B cell (primary cell): ENCODE results near the gene FAM227B. TPM values are rescaled to one million over a fixed set of nuclear protein-coding genes. Genes with fewer than 3 reads are reported as not detected.

Experiments used
- ATAC-seq: fragments of 200-7000 bp; cut with Tn5 transposase; one replicate; pipeline ENCODE4 v1.10.0; 2021; ENCODE audit warnings: low read depth, mild to moderate bottlenecking, moderate number of reproducible peaks, moderate library complexity
- CTCF ChIA-PET: fragments of 350-600 bp; sonication (Branson Sonifier 250); formaldehyde crosslinking; loops from one replicate; lab custom pipeline; 2021; ENCODE audit warnings: antibody characterized with exemption, inconsistent platforms; lab: Charles Lee
- POLR2A ChIA-PET: fragments of 350-600 bp; sonication (Branson Sonifier 250); formaldehyde crosslinking; loops from one replicate; lab custom pipeline; 2021; ENCODE audit warnings: antibody characterized with exemption; lab: Charles Lee
- DNase-seq: peaks from one replicate; pipeline ENCODE4 v3.0.0; 2013
- H2AFZ ChIP-seq: 2 replicates; pipeline ENCODE4 v1.6.1; 2012; ENCODE audit warnings: mild to moderate bottlenecking, low read depth, low read length; ENCODE audit not compliant: insufficient read depth, poor library complexity, severe bottlenecking
- H3K27ac ChIP-seq, 2 donors: 1 replicate in 1 of 2; 2 replicates in 1 of 2; pipeline ENCODE4 v1.5.1; 2012 to 2013; ENCODE audit warnings: low read length in 2 of 2, mild to moderate bottlenecking in 2 of 2, moderate library complexity in 1 of 2
- H3K27me3 ChIP-seq, 4 experiments: fragments of 200-600 bp in 1 of 4; sonication (generic) in 1 of 4; replicated peaks in 1 of 4; 1 replicate in 2 of 4; 2 replicates in 2 of 4; pipeline versions ENCODE4 v1.6.1 to v1.7.0; 2013 to 2016; ENCODE audit warnings: low read length in 3 of 4, mild to moderate bottlenecking in 2 of 4, mixed read lengths in 1 of 4, moderate library complexity in 1 of 4; ENCODE audit not compliant: insufficient read depth in 4 of 4, control insufficient read depth in 3 of 4; ENCODE audit errors: control extremely low read depth in 1 of 4
- H3K36me3 ChIP-seq, 2 experiments: replicated peaks in 1 of 2; 1 replicate in 1 of 2; 2 replicates in 1 of 2; pipeline versions ENCODE4 v1.6.1 to v1.7.1; 2013; ENCODE audit warnings: low read length in 1 of 2; ENCODE audit not compliant: insufficient read depth in 2 of 2, control insufficient read depth in 1 of 2; ENCODE audit errors: control extremely low read depth in 1 of 2, extremely low read depth in 1 of 2
- H3K4me1 ChIP-seq, 2 donors: fragments of 200-600 bp in 1 of 2; sonication (generic) in 1 of 2; 1 replicate in 1 of 2; 2 replicates in 1 of 2; pipeline versions ENCODE4 v1.5.1 to v1.6.1; 2013 to 2017; ENCODE audit warnings: low read length in 2 of 2; ENCODE audit not compliant: control insufficient read depth in 2 of 2, insufficient read depth in 2 of 2
- H3K4me2 ChIP-seq: replicated peaks from 2 replicates; pipeline ENCODE3; 2012; ENCODE audit warnings: mild to moderate bottlenecking, low read depth, low read length; ENCODE audit not compliant: poor library complexity, severe bottlenecking
- H3K4me3 ChIP-seq, 5 experiments: fragments of 200-600 bp in 1 of 5; sonication (generic) in 1 of 5; 1 replicate in 3 of 5; 2 replicates in 2 of 5; pipeline versions ENCODE4 v1.5.1 to v1.7.0; 2011 to 2016; ENCODE audit warnings: low read length in 4 of 5, mild to moderate bottlenecking in 4 of 5, low read depth in 2 of 5, control low read depth in 1 of 5, moderate library complexity in 1 of 5; ENCODE audit not compliant: insufficient read depth in 1 of 5; ENCODE audit errors: control extremely low read depth in 1 of 5, extremely low read depth in 1 of 5
- H3K79me2 ChIP-seq: fragments of 200-600 bp; sonication (generic); one replicate; pipeline ENCODE4 v1.6.0; 2016; ENCODE audit warnings: low read length; ENCODE audit not compliant: control insufficient read depth, insufficient read depth
- H3K9ac ChIP-seq: fragments of 200-600 bp; sonication (generic); 2 replicates; pipeline ENCODE4 v1.6.1; 2017; ENCODE audit warnings: mild to moderate bottlenecking, low read length, moderate library complexity
- H3K9me3 ChIP-seq, 3 donors: one replicate each; pipeline versions ENCODE4 v1.6.1 to v1.7.1; 2013; ENCODE audit warnings: low read length in 2 of 3; ENCODE audit not compliant: control insufficient read depth in 2 of 3, insufficient read depth in 1 of 3; ENCODE audit errors: control extremely low read depth in 1 of 3
- H4K20me1 ChIP-seq: 2 replicates; pipeline ENCODE4 v1.6.0; 2012; ENCODE audit warnings: mild to moderate bottlenecking, low read length; ENCODE audit not compliant: insufficient read depth, control insufficient read depth, poor library complexity, severe bottlenecking
- H3K27ac Mint-ChIP-seq: one replicate; pipeline ENCODE4 v1.8.0; 2021; ENCODE audit warnings: mixed read lengths
- H3K27me3 Mint-ChIP-seq: one replicate; pipeline ENCODE4 v1.8.0; 2021; ENCODE audit warnings: mixed read lengths
- H3K4me1 Mint-ChIP-seq: one replicate; pipeline ENCODE4 v1.8.0; 2021; ENCODE audit warnings: mixed read lengths
- H3K4me3 Mint-ChIP-seq: one replicate; pipeline ENCODE4 v1.8.0; 2021; ENCODE audit warnings: mixed read lengths
- H3K9me3 Mint-ChIP-seq: one replicate; pipeline ENCODE4 v1.8.0; 2022; ENCODE audit warnings: mixed read lengths; ENCODE audit not compliant: insufficient read depth
- CTCF ChIP-seq: fragments of 200-600 bp; IDR thresholded peaks from one replicate; pipeline ENCODE4 v1.8.0; 2022; ENCODE audit warnings: antibody characterized with exemption, mild to moderate bottlenecking
- EZH2 ChIP-seq: IDR thresholded peaks from 2 replicates; pipeline ENCODE4 v1.6.1; 2012; ENCODE audit warnings: borderline replicate concordance, low read depth, mild to moderate bottlenecking, moderate library complexity, low read length; ENCODE audit not compliant: insufficient read depth, poor library complexity, severe bottlenecking
- WGBS: methylation state at CpG from one replicate; pipeline ENCODE4 v1.1.5; 2013; ENCODE audit warnings: missing lambda C conversion rate; ENCODE audit not compliant: insufficient coverage; 5-methylcytosine and 5-hydroxymethylcytosine counted together
- intact Hi-C: fragments of 100-400 bp; cut with micrococcal nuclease; formaldehyde crosslinking; loops from one replicate; pipeline ENCODE4 v1.10.0; 2022
- polyA plus RNA-seq: library from polyadenylated mRNA; depleted of rRNA; stranded (reverse); fragments of >200 nt; gene quantifications from 2 replicates; pipeline ENCODE4 v1.2.3, GENCODE V29; 2012
- total RNA-seq, 2 donors: library from RNA; stranded (reverse); fragments of 120-200 nt in 1 of 2; gene quantifications; 1 replicate in 1 of 2; 2 replicates in 1 of 2; pipeline versions ENCODE4 v1.2.3 to v1.2.4, GENCODE V29; 2013 to 2022

FAM227B gene
- total and polyA plus RNA-seq, 2 donors (not counting 1 experiment from before 2014, with no cell fraction given): 5.6 to 8.9 TPM

GRCh38 chr15:49421991-49422390 lies 198.6 kb downstream of the FAM227B start:
- peak; percentile 63 for DNase-seq
- ATAC-seq: peak; percentile 24
- H3K4me1 ChIP-seq: no peaks in the 10 kb centered on the region
- H3K27ac ChIP-seq: no peak overlapping the region
- ChIA-PET CTCF (interaction anchor here (0.6 to 5.7 kb wide), 21 partner anchors 8 to 1040 kb away, joined by 3 to 101 read pairs (median 4); partner anchors contain the start of genes DTWD1, EID1 and FAM227B), POLR2A (no interaction called here)
- H2AFZ ChIP-seq: peak overlapping the region; percentile 52
- peaks cover 4% of the 10 kb centered on the region for H3K27me3 Mint-ChIP-seq
- H3K4me3 ChIP-seq: peak overlapping the region in 1 of 5 experiments; percentile 8
- peak overlapping the region; percentile 39 for H3K4me2 ChIP-seq
- H3K27me3 ChIP-seq: no peaks in the 10 kb centered on the region
- intact Hi-C loops: loop anchor here (5.0 kb wide), 1 partner anchor 1060 kb away; no protein-coding TSS in a partner anchor
- no peak for TF ChIP-seq EZH2
- TF ChIP-seq CTCF: peak; percentile 73
- no peaks in the 10 kb centered on the region for H3K36me3 ChIP-seq
- peak overlapping the region; percentile 33 for H3K4me3 Mint-ChIP-seq
- no peaks in the 10 kb centered on the region for H4K20me1 ChIP-seq
- H3K27ac Mint-ChIP-seq: peak overlapping the region; percentile 46
- H3K9me3 ChIP-seq: no peaks in the 10 kb centered on the region
- no CpG with 5 or more reads among the region's 9 CpGs for WGBS
- no peaks in the 10 kb centered on the region for H3K9me3 Mint-ChIP-seq
- H3K9ac ChIP-seq: no peak overlapping the region
- H3K4me1 Mint-ChIP-seq: peaks cover 3% of the 10 kb centered on the region
- H3K79me2 ChIP-seq: no peaks in the 10 kb centered on the region

GRCh38 chr15:49418811-49419210 lies 201.8 kb downstream of the FAM227B start:
- no peaks in the 10 kb centered on the region for H3K79me2 ChIP-seq
- intact Hi-C loops: no loop called here
- no peaks in the 10 kb centered on the region for H3K27me3 ChIP-seq
- H3K27ac ChIP-seq: no peak overlapping the region
- H3K4me3 Mint-ChIP-seq: no peak overlapping the region
- no peaks in the 10 kb centered on the region for H4K20me1 ChIP-seq
- no peak overlapping the region for H3K4me2 ChIP-seq
- ChIA-PET POLR2A (no interaction called here), CTCF (interaction anchor here (1.9 to 5.7 kb wide), 2 partner anchors 184 to 559 kb away, joined by 5 to 101 read pairs; no protein-coding TSS in a partner anchor)
- H2AFZ ChIP-seq: no peak overlapping the region
- H3K27me3 Mint-ChIP-seq: peaks cover 17% of the 10 kb centered on the region
- H3K4me3 ChIP-seq: no peak overlapping the region
- TF ChIP-seq EZH2: no peak
- TF ChIP-seq CTCF: no peak
- H3K27ac Mint-ChIP-seq: no peak overlapping the region
- DNase-seq (no peak), ATAC-seq (no peak)
- H3K9me3 Mint-ChIP-seq: no peaks in the 10 kb centered on the region
- H3K4me1 ChIP-seq: no peaks in the 10 kb centered on the region
- H3K36me3 ChIP-seq: no peaks in the 10 kb centered on the region
- no CpG with 5 or more reads among the region's 1 CpG for WGBS
- no peak overlapping the region for H3K9ac ChIP-seq
- no peaks in the 10 kb centered on the region for H3K9me3 ChIP-seq
- peaks cover 3% of the 10 kb centered on the region for H3K4me1 Mint-ChIP-seq
